IMR-90 (cell line): ENCODE results near the gene TMEM145.

Experiments used
- BHLHE40 ChIP-seq: fragments of 150-350 bp; IDR thresholded peaks from 2 replicates; pipeline ENCODE4 v1.6.1; 2016; ENCODE audit warnings: mild to moderate bottlenecking, low read depth, low read length
- CEBPB ChIP-seq: IDR thresholded peaks from 2 replicates; pipeline ENCODE4 v1.6.1; 2012; ENCODE audit warnings: low read depth, low read length, improper control_type of control experiment
- FOS ChIP-seq: fragments of 150-350 bp; IDR thresholded peaks from 2 replicates; pipeline ENCODE4 v1.6.1; 2016; ENCODE audit warnings: low read depth, low read length
- MAFK ChIP-seq: IDR thresholded peaks from 2 replicates; pipeline ENCODE4 v1.6.1; 2012; ENCODE audit warnings: low read depth, low read length, improper control_type of control experiment
- MAZ ChIP-seq: IDR thresholded peaks from 2 replicates; pipeline ENCODE4 v1.6.1; 2012; ENCODE audit warnings: low read depth, mild to moderate bottlenecking, low read length, improper control_type of control experiment, moderate library complexity, borderline replicate concordance
- POLR2A ChIP-seq: IDR thresholded peaks from 2 replicates; pipeline ENCODE4 v1.6.1; 2012; ENCODE audit warnings: mild to moderate bottlenecking, low read depth, low read length
- RAD21 ChIP-seq: IDR thresholded peaks from 2 replicates; pipeline ENCODE4 v1.6.1; 2012; ENCODE audit warnings: low read length, improper control_type of control experiment
- RCOR1 ChIP-seq: IDR thresholded peaks from 2 replicates; pipeline ENCODE4 v1.6.1; 2012; ENCODE audit warnings: mild to moderate bottlenecking, low read length, improper control_type of control experiment; ENCODE audit not compliant: insufficient replicate concordance
- RFX5 ChIP-seq: IDR thresholded peaks from 2 replicates; pipeline ENCODE4 v1.8.0; 2012; ENCODE audit warnings: low read depth, mild to moderate bottlenecking, low read length, moderate library complexity
- TF ChIP-seq, protein P1 (sequence below): conservative IDR thresholded peaks from 2 replicates; pipeline ENCODE4 v1.5.1; 2012; ENCODE audit warnings: mild to moderate bottlenecking, low read depth, low read length, improper control_type of control experiment
- TF ChIP-seq, protein P2 (sequence below): fragments of 150-350 bp; IDR thresholded peaks from 2 replicates; pipeline ENCODE4 v1.6.1; 2017; ENCODE audit warnings: mild to moderate bottlenecking, antibody characterized with exemption, low read length, low read depth

DNA sequence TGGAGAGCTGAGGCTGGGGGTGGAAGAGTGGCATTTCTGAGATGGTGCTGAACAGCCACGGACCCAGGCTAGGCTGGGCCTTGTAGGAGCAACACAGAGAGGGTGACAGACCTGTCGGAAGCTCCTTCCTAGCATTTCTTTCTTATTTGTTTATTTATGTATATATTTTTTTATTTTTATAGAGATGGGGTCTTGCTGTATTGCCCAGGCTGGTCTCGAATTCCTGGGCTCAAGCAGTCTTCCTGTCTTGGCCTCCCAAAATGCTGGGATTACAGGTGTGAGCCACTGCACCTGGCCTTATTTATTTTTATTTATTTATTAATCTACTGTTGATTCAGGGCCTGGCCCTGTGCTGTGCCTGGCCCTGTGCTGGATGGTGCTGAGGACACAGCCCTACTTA is 37.6 kb upstream of the TMEM145 start:
- TF ChIP-seq, protein P1, sequence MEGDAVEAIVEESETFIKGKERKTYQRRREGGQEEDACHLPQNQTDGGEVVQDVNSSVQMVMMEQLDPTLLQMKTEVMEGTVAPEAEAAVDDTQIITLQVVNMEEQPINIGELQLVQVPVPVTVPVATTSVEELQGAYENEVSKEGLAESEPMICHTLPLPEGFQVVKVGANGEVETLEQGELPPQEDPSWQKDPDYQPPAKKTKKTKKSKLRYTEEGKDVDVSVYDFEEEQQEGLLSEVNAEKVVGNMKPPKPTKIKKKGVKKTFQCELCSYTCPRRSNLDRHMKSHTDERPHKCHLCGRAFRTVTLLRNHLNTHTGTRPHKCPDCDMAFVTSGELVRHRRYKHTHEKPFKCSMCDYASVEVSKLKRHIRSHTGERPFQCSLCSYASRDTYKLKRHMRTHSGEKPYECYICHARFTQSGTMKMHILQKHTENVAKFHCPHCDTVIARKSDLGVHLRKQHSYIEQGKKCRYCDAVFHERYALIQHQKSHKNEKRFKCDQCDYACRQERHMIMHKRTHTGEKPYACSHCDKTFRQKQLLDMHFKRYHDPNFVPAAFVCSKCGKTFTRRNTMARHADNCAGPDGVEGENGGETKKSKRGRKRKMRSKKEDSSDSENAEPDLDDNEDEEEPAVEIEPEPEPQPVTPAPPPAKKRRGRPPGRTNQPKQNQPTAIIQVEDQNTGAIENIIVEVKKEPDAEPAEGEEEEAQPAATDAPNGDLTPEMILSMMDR, result no peak
- TF ChIP-seq MAZ (no peak), RCOR1 (no peak), CEBPB (no peak), RAD21 (no peak), RFX5 (no peak), MAFK (no peak), POLR2A (no peak), BHLHE40 (no peak), FOS (no peak)
- TF ChIP-seq, protein P2, sequence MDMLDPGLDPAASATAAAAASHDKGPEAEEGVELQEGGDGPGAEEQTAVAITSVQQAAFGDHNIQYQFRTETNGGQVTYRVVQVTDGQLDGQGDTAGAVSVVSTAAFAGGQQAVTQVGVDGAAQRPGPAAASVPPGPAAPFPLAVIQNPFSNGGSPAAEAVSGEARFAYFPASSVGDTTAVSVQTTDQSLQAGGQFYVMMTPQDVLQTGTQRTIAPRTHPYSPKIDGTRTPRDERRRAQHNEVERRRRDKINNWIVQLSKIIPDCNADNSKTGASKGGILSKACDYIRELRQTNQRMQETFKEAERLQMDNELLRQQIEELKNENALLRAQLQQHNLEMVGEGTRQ, result no peak
